Activated T-cell treated with anti-CD3 and anti-CD28 coated beads, Interleukin-2, amount 50 U/mL, for 4 hours (primary cell): ENCODE results near the gene NTN3. TPM values are rescaled to one million over a fixed set of nuclear protein-coding genes. Genes with fewer than 3 reads are reported as not detected.

Source experiments
- total RNA-seq, 3 donors: library from RNA; stranded (reverse); gene quantifications; one replicate each; pipeline ENCODE4 v1.2.1, GENCODE V29; 2021

NTN3 gene
- total RNA-seq, 3 donors from 2014 or later, result not detected

Other genes with a start within 250 kb of the NTN3 start
- 10 to 100 TPM; 44.3 to 48.7 (median 45.3) TPM for gene E4F1, start 247.7 kb upstream of the NTN3 start, total RNA-seq
- 1 to 10 TPM in 1 of 3 donors, under 1 TPM in 2; 0.52 to 1.1 (median 0.86) TPM for gene DNASE1L2, start 234.9 kb upstream of the NTN3 start, total RNA-seq
- gene ECI1, start 219.7 kb upstream of the NTN3 start, total RNA-seq, result 10 to 100 TPM; 21.6 to 23.8 (median 22.5) TPM
- gene RNPS1, start 203.2 kb upstream of the NTN3 start, total RNA-seq, result 100 to 1,000 TPM; 412 to 481 (median 413) TPM
- 1 to 10 TPM; 2.4 to 3.7 (median 2.7) TPM for gene ABCA3, start 130.6 kb upstream of the NTN3 start, total RNA-seq
- gene CCNF, start 41.9 kb upstream of the NTN3 start, total RNA-seq, result 1 to 10 TPM; 6.7 to 7.5 (median 7.4) TPM
- gene TEDC2, start 11.2 kb upstream of the NTN3 start, total RNA-seq, result 10 to 100 TPM; 26.0 to 37.5 (median 32.7) TPM
- gene TBC1D24, start 3.8 kb downstream of the NTN3 start, total RNA-seq, result 10 to 100 TPM; 25.0 to 27.2 (median 26.3) TPM
- gene ATP6V0C, start 42.7 kb downstream of the NTN3 start, total RNA-seq, result 100 to 1,000 TPM; 184 to 198 (median 188) TPM
- gene AMDHD2, start 49.1 kb downstream of the NTN3 start, total RNA-seq, result 10 to 100 TPM; 32.0 to 35.3 (median 35.0) TPM
- gene CEMP1, start 60.1 kb downstream of the NTN3 start, total RNA-seq, result under 1 TPM; 0.16 to 0.60 (median 0.38) TPM
- gene PDPK1, start 66.7 kb downstream of the NTN3 start, total RNA-seq, result 10 to 100 TPM; 47.1 to 55.3 (median 54.3) TPM
- 10 to 100 TPM; 38.7 to 56.1 (median 42.0) TPM for gene KCTD5, start 211.2 kb downstream of the NTN3 start, total RNA-seq
- gene PRSS27, start 248.9 kb downstream of the NTN3 start, total RNA-seq, result 1 to 10 TPM in 1 of 3 donors, under 1 TPM in 2; 0.76 to 1.2 (median 0.84) TPM